Measurements from ENCODE around the gene CSNK2A1. TPM values are rescaled to one million over a fixed set of nuclear protein-coding genes. Genes with fewer than 3 reads are reported as not detected.

Gene CSNK2A1
- 10 to 100 TPM; 86.0 to 96.7 (median 90.3) TPM for total RNA-seq

DNA sequence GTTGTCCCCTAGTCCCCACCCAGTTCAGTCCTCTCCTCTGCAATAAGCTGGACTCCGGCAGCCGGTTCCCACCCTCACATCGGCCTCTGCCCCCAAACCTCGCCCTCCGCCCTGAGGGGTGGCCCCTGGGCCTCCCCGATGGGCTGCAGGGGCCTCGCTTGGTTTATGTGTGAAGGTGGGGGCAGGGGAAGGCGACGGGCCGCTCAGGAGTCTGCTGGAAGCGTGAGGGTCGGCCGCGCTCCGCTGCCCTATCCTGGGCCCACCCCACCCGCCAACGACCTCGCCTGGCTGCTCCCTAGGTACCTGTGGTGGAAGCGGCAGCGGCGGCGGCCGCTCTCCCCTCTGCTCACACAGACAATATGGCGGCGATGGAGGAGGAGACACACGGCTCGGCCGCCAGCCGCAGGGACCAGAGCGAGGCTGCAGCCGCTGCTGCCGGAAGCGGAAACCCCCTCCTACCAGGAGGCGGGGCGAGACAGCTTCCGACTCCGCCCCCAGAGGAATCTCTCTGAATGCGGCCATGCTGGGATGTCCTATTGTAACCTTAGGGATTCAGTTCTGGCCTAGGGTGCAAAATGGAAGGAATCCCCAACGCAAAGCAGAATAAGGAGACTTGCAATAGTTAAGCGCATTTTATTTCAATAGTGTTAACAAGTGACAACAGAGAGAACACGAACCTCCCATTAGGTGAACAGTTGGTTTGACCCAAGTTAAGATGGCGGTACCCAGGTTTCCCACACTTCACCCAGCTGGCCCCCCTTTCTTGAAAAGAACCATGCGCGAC is at the start of gene CSNK2A1:
TSS of gene CSNK2A1 (minus strand) at position 422 of the 784 bp plus-strand sequence. CDS start 35,239 bp downstream, outside the sequence.
- peak; percentile 94 to 99 for DNase-seq (ENCODE audit: low spot score in 2 of 2)
- peak within 1 kb of the TSS; percentile 100 for H3K4me3 ChIP-seq (ENCODE audit: low read depth, poor library complexity, severe bottlenecking)
- WGBS, 2 donors: 0 to 1% methylated on average over 9 to 36 of the region's 44 CpGs
- intact Hi-C loops (cut with DNase I; ENCODE audit: low total_unique reads): no loop called here
- TF ChIP-seq POLR2A (IDR thresholded peaks at IDR 0.05) (no peak), CTCF (IDR thresholded peaks at IDR 0.05) (no peak)

- intact Hi-C loops (cut with DNase I; ENCODE audit: low total_unique reads): no loop called here
- DNase-seq (ENCODE audit: low spot score in 2 of 2): no peak
- no peak for TF ChIP-seq POLR2A (IDR thresholded peaks at IDR 0.05)
- TF ChIP-seq CTCF (IDR thresholded peaks at IDR 0.05): no peak
Measured at GRCh38 chr20:592506-592905, 48.9 kb upstream of the CSNK2A1 start.

GRCh38 chr20:591941-592340 is 48.4 kb upstream of the CSNK2A1 start:
- TF ChIP-seq CTCF (IDR thresholded peaks at IDR 0.05): no peak
- no peak for TF ChIP-seq POLR2A (IDR thresholded peaks at IDR 0.05)
- H3K4me3 ChIP-seq (ENCODE audit: low read depth, poor library complexity, severe bottlenecking): no peak overlapping the region
- intact Hi-C loops (cut with DNase I; ENCODE audit: low total_unique reads): no loop called here
- WGBS, 2 donors: 78 to 79% methylated on average over 5 of the region's 5 CpGs
- no peak for DNase-seq (ENCODE audit: low spot score in 2 of 2)

More at GRCh38 chr20:592506-592905, 48.9 kb upstream of the CSNK2A1 start:
- 84 to 86% methylated on average over 7 of the region's 7 CpGs for WGBS, 2 donors
- H3K4me3 ChIP-seq (ENCODE audit: low read depth, poor library complexity, severe bottlenecking): no peak overlapping the region

DNA sequence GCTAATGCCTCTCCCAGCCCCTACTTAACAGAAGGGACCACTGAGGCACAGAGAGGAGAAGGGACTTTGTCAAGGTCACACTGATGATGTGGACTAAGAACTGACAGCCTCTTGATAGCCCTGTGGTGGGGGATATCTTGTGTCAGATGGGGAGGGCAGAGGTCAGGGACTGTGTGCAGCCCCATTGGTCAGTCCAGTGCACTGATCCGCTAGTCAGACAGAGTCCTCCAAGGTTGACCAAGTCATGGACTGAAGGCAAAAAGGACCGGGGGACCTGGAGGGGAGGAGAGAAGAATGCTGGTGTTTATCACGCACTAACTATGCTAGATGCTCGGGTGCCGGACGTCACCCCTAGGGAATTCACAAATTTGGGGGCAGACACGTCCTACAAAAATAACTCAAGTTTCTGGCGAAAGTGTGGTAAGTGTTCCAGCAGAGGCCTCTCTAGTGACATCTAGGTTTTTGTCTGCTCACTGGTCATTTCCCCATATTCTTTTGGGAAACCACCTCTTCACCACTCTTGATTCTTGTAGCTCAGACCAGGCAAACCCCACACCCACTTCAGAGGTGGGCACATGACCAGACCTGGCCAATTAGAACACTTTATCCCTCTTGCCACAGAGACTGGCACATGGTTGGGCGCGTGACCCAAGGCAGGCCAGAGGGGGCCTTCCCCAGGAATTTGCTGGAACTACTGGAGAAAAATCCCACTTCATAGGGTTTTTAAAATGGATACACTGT is 45.5 kb upstream of the CSNK2A1 start:
- 84 to 87% methylated on average over 10 of the region's 10 CpGs for WGBS, 2 donors
- intact Hi-C loops (cut with DNase I; ENCODE audit: low total_unique reads): no loop called here
- no peak for TF ChIP-seq POLR2A (IDR thresholded peaks at IDR 0.05)
- no peak overlapping the region for H3K4me3 ChIP-seq (ENCODE audit: low read depth, poor library complexity, severe bottlenecking)
- DNase-seq (ENCODE audit: low spot score in 2 of 2): no peak

GRCh38 chr20:588476-588875 is 44.9 kb upstream of the CSNK2A1 start:
- DNase-seq (ENCODE audit: low spot score in 2 of 2): no peak

More at GRCh38 chr20:588476-588875, 44.9 kb upstream of the CSNK2A1 start:
- TF ChIP-seq POLR2A (IDR thresholded peaks at IDR 0.05): no peak
- no peak for TF ChIP-seq CTCF (IDR thresholded peaks at IDR 0.05)
- no peak overlapping the region for H3K4me3 ChIP-seq (ENCODE audit: low read depth, poor library complexity, severe bottlenecking)
- WGBS, 2 donors: 51 to 53% methylated on average over 3 of the region's 3 CpGs
- intact Hi-C loops (cut with DNase I; ENCODE audit: low total_unique reads): no loop called here
